GM10847 (cell line): ENCODE measurements around the gene XXYLT1.

Experiments used
- POLR2A ChIP-seq: IDR thresholded peaks from 2 replicates; pipeline ENCODE4 v1.6.1; 2011; ENCODE audit not compliant: insufficient read length; ENCODE audit errors: extremely low read depth

The XXYLT1 gene

DNA sequence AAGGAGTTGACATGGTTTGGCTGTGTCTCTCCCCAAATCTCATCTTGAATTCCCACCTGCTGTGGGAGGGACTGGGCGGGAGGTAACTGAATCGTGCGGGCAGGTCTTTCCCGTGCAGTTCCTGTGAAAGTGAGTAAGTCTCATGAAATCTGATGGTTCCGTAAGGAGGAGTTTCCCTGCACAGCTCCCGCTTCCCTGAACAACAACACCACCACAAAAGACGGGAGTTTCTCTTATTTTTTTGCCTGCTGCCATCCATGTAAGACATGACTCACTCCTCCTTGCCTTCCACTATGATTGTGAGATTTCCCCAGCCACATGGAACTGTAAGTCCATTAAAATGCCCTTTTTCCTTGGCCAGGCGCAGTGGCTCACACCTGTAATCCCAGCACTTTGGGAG, 22.7 kb downstream of the XXYLT1 start:
- no peak for TF ChIP-seq POLR2A

DNA sequence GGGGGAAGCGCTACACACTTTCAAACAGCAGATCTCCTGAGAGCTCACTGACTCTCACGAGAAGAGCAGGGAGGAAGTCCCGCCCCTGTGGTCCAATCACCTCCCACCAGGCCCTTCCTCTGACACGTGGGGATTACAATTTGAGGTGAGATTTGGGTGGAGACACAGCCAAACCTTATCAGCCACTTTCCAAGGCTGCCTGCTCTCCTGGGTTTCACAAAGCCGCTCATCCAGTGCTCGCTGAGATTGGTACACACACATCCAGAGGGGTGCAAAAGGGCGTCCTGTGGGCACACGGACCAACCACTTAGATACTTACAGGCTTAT, 23.1 kb downstream of the XXYLT1 start:
- TF ChIP-seq POLR2A = no peak

DNA sequence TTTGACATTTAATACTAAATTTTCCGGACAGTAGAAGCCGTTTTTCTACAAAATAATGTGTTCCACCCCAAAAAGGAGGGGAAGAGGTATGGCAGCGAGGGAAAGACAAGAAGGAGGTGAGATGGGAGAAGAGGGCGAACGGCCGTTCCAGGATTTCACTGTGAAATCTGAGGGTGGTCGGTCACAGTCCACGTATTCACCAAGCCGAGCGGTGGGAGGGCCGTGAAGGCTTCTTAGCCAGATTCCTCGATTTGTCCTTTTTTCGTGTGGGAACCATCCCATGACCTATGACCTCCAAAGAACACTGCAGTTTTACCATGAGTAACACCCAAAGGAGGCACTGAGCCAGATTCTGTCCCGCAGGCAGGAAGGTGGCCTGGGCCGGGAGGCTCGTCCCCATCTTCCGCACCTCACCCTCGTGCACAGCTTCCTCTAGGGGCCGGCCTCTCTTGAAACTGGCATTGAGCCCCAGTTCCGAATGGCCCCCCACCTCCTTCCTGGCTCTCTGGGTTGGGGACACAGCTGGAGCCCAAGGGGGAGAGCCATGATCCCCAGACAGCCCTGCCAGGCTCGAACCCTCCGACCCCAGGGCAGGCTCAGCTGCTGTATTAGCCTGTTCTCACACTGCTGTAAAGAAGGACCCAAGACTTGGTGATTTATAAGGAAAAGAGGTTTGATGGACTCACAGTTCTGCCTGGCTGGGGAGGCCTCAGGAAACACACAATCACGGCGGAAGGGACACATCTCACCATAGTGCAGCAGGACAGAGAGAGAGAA, 23.7 kb downstream of the XXYLT1 start:
- TF ChIP-seq POLR2A = no peak

DNA sequence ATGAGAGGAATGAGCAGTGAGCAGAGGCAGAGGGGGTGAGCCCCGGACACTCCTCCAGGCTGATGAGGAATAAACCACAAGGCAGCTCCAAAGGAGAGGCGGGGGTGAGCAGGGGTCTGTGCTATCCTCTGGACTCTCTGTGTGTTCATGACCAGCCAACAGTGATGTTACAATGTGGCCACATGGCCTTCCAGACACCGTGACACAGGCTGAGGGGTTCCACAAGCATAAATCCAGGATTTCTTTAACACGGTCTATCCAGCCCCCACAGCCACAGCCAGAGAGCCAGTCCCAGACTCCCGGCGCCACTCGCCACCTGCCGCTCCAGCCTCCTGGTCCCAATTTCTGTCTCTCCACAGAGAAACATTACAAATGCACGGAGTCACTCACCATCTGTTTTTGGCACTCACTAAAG, 24.4 kb downstream of the XXYLT1 start:
- no peak for TF ChIP-seq POLR2A

DNA sequence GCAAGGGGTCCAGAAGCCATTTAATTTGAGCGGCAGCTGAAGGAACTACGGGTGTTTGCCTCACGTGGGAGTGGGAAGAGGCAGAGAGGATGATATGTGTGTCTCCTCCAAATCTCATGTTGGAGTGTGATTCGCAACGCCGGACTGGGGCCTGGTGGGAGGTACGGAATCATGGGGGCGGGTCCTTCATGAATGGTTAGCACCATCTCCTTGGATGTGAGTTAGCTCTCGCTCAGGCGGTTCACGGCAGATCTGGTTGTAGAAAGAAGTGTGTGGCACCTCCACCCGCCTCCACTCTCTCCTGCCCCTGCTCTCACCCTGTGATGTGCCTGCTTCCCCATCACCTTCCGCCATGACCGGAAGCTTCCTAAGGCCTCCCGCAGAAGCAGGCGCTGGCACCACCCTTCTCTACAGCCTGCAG, 25.4 kb downstream of the XXYLT1 start:
- no peak for TF ChIP-seq POLR2A

DNA sequence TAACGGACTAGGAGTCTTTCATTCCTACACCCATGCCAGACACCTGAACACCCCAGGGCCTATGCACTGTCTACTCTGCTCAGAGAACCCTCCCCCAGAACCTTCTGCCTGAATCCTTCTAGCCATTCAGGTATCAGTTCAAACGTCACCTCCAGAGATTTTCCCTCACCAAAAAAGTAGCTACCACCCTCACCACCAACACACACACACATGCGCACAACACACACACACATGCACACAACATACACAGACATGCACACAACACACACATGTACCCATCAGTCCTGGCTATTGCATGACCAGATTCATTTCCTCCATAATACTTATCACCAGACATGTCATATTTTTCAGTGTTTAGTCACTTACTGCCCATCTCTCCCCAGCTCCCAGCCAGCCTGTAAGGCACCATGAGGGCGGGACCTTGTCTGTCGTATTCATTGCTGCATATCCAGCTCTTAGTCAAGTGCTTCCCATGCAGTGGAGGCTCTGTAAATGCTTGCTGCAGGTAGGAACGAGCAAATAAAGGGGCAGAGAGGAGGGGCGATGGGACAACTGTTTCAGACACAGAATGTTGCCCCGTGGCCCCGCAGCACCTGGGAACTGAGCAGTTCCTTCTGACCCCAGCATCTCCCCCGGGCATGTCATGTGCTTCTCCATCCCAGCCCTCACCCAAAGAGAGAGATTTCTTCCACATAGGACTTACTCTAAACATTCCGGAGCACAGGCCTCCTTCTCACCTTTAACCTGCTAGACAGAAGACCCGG, 29.2 kb downstream of the XXYLT1 start:
- no peak for TF ChIP-seq POLR2A

DNA sequence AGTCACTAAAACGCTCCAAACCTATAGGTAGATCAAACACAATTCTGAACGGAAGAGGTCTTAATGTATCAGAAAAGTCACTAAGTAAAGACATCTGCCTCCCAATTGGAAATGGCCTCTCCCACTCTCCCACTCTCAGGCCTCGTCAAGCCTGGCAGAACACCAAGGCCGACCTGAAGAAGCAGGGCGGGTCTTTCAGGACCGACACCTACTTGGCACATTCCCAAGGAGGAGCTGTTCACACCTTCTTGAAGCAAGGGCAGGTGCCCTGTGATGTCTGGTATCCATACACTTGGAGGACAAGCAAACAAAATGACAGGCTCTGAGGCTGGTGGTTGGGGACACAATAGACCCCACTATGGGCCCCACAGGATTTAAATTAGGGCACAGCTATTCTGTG, 30.0 kb downstream of the XXYLT1 start:
- no peak for TF ChIP-seq POLR2A

DNA sequence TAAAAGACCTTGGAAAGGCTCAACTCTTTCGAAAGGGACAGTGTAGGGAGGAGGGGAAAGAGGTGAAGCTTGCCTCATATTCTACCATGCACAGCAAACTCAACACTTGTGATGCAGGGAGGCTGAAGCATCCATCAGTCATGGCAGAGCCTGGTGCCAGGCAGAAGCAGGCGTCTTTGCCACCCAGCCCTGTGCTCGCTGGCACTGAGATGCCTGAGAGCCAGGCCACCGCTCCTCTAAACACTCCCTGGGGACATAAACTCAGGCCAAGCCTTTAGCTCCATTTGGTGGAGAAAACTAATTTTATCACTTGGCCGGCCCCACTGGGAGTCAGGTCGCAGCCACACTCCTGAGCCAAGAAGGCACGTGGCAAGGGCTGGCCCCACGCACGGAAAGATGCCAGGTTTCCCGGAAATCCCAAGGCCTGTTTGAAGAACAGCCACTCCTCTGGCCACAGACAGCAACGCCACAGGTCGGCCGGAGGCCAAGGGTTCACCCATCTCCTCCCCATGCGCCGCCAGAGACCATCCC, 30.7 kb downstream of the XXYLT1 start:
- no peak for TF ChIP-seq POLR2A

DNA sequence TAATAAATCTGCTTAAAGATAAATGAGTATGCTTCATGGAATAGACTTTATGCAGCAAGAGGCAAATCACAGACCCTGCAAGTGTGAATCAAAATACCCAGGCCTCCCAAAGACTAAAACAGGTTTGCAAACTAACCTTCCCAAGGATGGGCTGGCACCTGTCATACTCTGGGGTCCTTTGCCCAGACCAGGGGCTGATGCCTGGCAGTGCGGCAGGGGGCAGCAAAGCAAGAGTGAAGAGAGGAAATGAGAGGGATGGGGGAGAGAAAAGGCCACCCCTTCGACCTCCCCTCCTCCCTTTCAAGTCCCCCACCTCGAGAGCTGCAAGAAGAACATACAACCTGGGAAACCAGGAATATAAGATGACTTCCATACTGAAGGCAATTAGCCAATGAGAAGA, 31.8 kb downstream of the XXYLT1 start:
- TF ChIP-seq POLR2A = no peak

DNA sequence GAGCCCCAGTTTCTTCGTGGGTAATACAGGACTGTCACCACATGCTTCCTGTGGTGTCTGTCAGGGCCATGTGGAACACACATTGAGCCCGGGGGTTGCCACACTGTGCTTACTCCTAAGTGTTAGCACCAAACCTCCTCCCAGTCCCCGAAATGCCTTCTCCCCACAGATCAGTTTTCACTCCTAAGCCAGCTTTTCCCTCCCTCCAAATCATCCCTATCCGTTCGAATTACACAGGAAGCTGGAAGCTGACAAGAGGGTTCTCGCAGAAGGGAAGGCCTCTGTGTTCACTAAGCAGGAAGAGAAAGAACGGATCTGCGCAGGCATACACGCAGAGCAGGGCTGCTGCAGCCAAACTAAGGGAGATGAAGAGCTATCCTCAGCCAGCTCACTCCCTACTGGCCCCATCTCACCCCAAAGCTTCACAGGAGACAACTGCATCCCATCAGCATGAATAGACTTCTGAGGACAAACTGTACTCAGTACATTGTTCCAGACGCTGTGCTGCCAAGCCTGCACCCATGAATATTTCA, 32.3 kb downstream of the XXYLT1 start:
- TF ChIP-seq POLR2A = no peak

DNA sequence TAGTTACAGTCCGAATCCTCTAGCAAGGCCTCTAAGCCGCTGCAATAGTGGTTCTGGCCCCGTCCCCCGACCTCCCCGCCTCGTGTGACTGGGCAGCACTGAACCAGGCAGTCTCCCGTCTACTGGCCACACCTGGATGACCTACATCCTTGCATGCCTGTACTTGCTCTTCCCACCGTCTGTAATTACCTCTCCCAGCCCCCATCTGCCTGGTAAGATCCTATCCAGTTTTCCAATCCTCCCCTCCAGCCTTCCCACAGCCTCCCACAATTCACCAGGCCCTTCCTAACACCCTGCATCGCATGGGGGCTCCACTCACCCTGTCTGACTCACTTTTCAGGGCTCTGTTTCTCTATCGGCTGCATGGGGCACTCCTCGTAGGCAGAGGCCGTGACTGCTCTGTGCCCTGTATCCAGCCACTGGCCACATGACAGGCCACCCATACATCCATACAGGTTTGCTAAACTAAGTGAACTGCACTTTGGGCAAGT, 32.8 kb downstream of the XXYLT1 start:
- no peak for TF ChIP-seq POLR2A

DNA sequence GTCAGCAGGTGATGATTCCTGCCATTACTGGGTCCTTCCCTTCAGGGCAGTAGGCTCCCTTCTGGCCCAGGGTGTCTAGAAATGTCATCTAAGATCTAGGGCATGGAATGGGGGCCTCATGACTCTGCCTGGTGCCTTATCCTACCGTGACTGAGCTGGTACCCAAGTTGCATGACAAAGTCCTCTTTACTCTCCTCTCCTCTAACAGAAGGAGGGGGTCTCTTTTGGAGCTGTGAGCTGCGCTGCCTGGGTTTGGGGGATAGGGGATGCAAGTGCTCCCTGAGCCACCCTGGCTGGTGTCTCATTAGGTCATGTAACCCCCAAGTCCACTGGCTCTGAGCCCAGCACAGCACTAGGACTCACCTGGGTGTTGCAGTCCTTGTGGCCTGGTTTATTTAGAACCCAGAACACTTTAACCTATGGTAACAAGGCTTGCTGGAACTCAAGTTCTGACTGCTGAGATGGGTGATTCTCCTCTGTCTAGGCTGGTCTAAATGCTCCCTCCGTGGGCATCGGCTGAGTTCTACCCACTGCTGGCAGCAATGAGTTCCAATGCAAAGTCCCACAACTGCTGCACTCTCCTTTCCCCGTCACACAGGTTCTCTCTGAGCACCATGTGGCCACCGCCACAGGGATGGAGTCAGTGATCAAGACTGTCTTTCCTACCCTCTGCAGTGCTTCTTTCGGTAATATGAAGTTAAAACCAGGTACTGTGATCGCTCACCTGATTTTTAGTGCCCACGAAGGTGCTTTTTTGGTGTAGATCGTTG, 34.0 kb downstream of the XXYLT1 start:
- TF ChIP-seq POLR2A = no peak

DNA sequence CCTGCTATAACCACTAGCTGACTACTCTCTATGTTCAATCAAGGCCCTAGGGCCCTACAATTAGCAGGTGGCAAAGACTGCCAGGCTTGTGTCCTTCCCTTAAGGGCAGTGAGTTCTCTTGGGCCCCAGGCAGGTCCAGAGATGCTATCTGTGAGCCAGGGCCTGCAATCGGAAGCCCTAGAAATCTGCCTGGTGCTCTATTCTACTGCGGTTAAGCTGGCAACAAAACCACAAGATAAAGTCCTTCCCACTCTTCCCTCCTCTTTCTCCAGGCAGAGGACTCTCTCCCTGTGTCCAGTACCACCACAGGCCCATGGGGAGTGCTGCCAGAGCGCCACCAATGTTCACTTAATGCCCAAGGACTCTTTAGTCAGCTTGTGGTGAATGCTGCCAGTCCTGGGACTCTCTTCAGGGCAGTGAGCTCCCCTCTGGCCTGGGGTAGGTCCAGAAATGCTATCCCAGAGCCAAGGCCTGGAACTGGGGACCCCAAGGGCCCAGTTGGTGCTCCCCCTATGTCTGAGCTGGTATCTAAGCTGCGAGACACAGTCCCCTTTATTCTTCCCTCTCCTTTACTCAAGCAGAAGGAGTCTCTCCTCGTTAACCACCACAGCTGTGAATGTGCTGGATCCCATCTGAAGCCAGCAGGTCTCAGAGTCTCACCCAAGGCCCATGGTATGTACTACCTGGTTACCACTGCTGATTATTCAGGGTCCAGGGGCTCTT, 34.7 kb downstream of the XXYLT1 start:
- TF ChIP-seq POLR2A = no peak

DNA sequence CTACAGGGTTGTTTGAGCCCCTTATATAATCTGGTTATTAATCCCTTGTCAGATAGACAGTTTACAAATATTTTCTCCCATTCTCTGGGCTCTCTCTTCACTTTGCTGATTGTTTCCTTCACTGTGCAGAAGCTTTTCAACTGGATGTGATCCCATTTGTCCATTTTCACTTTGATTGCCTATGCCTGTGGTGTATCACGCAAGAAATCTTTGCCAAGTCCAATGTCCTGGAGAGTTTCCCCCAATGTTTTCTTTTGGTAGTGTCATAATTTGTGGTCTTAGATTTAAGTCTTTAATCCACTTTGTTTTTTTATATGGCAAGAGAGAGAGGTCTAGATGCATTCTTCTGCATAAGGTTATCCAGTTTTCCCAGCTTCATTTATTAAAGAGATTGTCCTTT, 40.7 kb downstream of the XXYLT1 start:
- no peak for TF ChIP-seq POLR2A

DNA sequence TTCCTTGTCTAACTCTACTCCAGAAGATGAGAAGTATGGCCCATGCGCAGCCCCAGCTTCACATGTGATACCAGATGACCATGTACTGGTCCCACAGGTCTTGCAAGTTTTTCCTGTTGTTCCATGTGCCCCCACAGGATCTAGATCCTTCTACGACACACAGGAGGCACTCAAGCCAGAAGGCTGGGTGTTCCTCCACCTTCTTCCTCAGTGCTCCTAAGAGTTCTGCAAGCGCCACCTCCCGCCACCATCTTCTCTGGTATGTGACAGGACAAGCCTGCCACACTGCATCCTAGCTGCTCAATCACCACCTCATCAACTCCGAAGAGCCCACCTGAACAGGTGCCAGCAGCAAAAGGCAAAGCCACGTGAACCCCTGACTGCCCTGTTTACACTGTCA, 43.1 kb downstream of the XXYLT1 start:
- TF ChIP-seq POLR2A = no peak
